C4-2B (cell line): ENCODE results near the gene CD44.

Experiments
- ZFX ChIP-seq: fragments of 450-650 bp; IDR thresholded peaks from 2 replicates; pipeline ENCODE4 v1.6.1; 2017
- TF ChIP-seq, protein P1 (sequence below): fragments of 450-650 bp; conservative IDR thresholded peaks from 2 replicates; pipeline ENCODE4 v1.5.1; 2017; ENCODE audit warnings: mild to moderate bottlenecking

DNA sequence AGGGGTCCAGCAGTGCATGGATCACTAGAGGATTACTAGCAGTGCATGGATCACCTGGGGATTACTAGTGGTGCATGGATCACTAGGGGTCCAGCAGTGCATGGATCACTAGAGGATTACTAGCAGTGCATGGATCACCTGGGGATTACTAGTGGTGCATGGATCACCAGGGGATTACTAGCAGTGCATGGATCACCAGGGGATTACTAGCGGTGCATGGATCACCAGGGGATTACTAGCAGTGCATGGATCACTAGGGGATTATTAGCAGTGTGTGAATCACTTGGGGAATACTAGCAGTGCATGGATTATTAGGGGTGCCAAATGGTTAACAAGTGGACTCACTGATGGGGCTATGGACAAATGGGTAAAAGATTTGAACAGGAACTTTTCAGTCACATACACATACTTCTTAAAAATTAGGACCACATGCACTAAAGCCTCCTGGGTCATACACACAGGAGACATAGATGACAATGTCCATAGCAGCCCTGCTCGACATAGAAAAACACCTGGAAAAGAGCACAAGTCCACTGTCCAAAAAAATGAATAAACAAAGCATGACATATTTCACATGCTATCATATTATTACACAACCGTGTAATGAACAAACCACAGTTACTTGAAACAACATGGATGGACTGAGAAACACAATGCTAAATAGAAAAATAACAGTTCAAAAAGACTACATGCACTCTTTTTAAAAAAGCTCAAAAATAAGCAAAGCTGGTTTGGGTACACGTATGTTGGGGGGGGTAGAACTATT is 109.8 kb downstream of the CD44 start:
- TF ChIP-seq, protein P1, sequence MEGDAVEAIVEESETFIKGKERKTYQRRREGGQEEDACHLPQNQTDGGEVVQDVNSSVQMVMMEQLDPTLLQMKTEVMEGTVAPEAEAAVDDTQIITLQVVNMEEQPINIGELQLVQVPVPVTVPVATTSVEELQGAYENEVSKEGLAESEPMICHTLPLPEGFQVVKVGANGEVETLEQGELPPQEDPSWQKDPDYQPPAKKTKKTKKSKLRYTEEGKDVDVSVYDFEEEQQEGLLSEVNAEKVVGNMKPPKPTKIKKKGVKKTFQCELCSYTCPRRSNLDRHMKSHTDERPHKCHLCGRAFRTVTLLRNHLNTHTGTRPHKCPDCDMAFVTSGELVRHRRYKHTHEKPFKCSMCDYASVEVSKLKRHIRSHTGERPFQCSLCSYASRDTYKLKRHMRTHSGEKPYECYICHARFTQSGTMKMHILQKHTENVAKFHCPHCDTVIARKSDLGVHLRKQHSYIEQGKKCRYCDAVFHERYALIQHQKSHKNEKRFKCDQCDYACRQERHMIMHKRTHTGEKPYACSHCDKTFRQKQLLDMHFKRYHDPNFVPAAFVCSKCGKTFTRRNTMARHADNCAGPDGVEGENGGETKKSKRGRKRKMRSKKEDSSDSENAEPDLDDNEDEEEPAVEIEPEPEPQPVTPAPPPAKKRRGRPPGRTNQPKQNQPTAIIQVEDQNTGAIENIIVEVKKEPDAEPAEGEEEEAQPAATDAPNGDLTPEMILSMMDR, result no peak
- no peak for TF ChIP-seq ZFX
